Spleen (tissue), 7 donors: ENCODE data around the gene MPP3.

Source experiments
- CTCF ChIP-seq, 11 experiments: fragments of 200-600 bp in 7 of 11; fragments of 450-650 bp in 4 of 11; sonication (generic) in 4 of 11; IDR thresholded peaks in 8 of 11; conservative IDR thresholded peaks in 3 of 11; 1 replicate in 7 of 11; 2 replicates in 4 of 11; pipeline versions ENCODE4 v1.4.0 to v1.8.0; 2016 to 2021; ENCODE audit warnings: antibody characterized with exemption in 11 of 11, inconsistent platforms in 4 of 11, mild to moderate bottlenecking in 1 of 11
- POLR2A ChIP-seq, 3 donors: fragments of 450-650 bp; IDR thresholded peaks; one replicate each; pipeline ENCODE4 v1.5.1; 2017; ENCODE audit warnings: antibody characterized with exemption in 3 of 3, mild to moderate bottlenecking in 1 of 3
- POLR2AphosphoS5 ChIP-seq, 3 donors: sonication (generic); formaldehyde crosslinking; IDR thresholded peaks; one replicate each; pipeline ENCODE4 v1.5.1; 2017; ENCODE audit warnings: antibody characterized with exemption in 3 of 3
- donor health status: DM: no; HTN: no; CAD: no; lungs with moderate emphysema.
- donor health status: DM: no; HTN: no; CAD: no.
- donor health status: DM: no; HTN: no; CAD: no.

GRCh38 chr17:43758086-43758485, 74.9 kb downstream of the MPP3 start:
- TF ChIP-seq CTCF (IDR thresholded peaks at IDR 0.05 in 8 of 11, conservative IDR thresholded peaks at IDR 0.05 in 3 of 11) (no peak), POLR2A (IDR thresholded peaks at IDR 0.05) (no peak), POLR2AphosphoS5 (IDR thresholded peaks at IDR 0.05) (no peak)
